GM12878 (cell line): ENCODE measurements around the gene SATB2.

ENCODE experiments used
- POLR2A ChIP-seq: IDR thresholded peaks from 2 replicates; pipeline ENCODE4 v1.6.1; 2011; ENCODE audit warnings: low read depth, mild to moderate bottlenecking, low read length
- SREBF2 ChIP-seq: IDR thresholded peaks from 2 replicates; pipeline ENCODE4 v1.6.1; 2012; ENCODE audit warnings: mild to moderate bottlenecking, low read length
- STAT3 ChIP-seq: IDR thresholded peaks from 2 replicates; pipeline ENCODE4 v1.6.1; 2011; ENCODE audit warnings: low read depth, low read length, improper control_type of control experiment
- TARDBP ChIP-seq: IDR thresholded peaks from 2 replicates; pipeline ENCODE4 v1.6.1; 2016; ENCODE audit warnings: borderline replicate concordance
- YY1 ChIP-seq: IDR thresholded peaks from 2 replicates; pipeline ENCODE4 v1.6.1; 2011; ENCODE audit warnings: low read depth, mild to moderate bottlenecking, low read length
- ZNF274 ChIP-seq: IDR thresholded peaks from one replicate; pipeline ENCODE4 v1.8.0; 2011; ENCODE audit not compliant: insufficient read length, insufficient read depth
- TF ChIP-seq, protein P1 (sequence below), 3 experiments: IDR thresholded peaks in 2 of 3; conservative IDR thresholded peaks in 1 of 3; 2 replicates each; pipeline ENCODE4 v1.5.1; 2011; ENCODE audit warnings: low read depth in 3 of 3, low read length in 3 of 3, mild to moderate bottlenecking in 3 of 3, control low read depth in 2 of 3, moderate library complexity in 2 of 3, inconsistent platforms in 1 of 3, mixed read lengths in 1 of 3; ENCODE audit not compliant: control insufficient read depth in 2 of 3, insufficient read depth in 1 of 3; ENCODE audit errors: extremely low read depth in 1 of 3
- TF ChIP-seq, protein P2 (sequence below): IDR thresholded peaks from 2 replicates; pipeline ENCODE4 v1.6.1; 2011; ENCODE audit warnings: low read depth, low read length, improper control_type of control experiment, borderline replicate concordance

- TF ChIP-seq STAT3: no peak
- TF ChIP-seq TARDBP: no peak
- TF ChIP-seq, protein P1, sequence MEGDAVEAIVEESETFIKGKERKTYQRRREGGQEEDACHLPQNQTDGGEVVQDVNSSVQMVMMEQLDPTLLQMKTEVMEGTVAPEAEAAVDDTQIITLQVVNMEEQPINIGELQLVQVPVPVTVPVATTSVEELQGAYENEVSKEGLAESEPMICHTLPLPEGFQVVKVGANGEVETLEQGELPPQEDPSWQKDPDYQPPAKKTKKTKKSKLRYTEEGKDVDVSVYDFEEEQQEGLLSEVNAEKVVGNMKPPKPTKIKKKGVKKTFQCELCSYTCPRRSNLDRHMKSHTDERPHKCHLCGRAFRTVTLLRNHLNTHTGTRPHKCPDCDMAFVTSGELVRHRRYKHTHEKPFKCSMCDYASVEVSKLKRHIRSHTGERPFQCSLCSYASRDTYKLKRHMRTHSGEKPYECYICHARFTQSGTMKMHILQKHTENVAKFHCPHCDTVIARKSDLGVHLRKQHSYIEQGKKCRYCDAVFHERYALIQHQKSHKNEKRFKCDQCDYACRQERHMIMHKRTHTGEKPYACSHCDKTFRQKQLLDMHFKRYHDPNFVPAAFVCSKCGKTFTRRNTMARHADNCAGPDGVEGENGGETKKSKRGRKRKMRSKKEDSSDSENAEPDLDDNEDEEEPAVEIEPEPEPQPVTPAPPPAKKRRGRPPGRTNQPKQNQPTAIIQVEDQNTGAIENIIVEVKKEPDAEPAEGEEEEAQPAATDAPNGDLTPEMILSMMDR (IDR thresholded peaks at IDR 0.05 in 2 of 3, conservative IDR thresholded peaks at IDR 0.05 in 1 of 3; ENCODE audit: control insufficient read depth in 2 of 3, extremely low read depth in 1 of 3, insufficient read depth in 1 of 3, low read depth in 3 of 3, low read length in 3 of 3): no peak
- TF ChIP-seq, protein P2, sequence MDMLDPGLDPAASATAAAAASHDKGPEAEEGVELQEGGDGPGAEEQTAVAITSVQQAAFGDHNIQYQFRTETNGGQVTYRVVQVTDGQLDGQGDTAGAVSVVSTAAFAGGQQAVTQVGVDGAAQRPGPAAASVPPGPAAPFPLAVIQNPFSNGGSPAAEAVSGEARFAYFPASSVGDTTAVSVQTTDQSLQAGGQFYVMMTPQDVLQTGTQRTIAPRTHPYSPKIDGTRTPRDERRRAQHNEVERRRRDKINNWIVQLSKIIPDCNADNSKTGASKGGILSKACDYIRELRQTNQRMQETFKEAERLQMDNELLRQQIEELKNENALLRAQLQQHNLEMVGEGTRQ: no peak
- no peak for TF ChIP-seq POLR2A
- no peak for TF ChIP-seq ZNF274
- no peak for TF ChIP-seq YY1
- no peak for TF ChIP-seq SREBF2
Measured at GRCh38 chr2:199442173-199442572, 15.6 kb downstream of the SATB2 start.
